ENCODE measurements around the gene ZNF609.
A peak's percentile ranks its signal among the peaks of the same experiment; 100 is the strongest.

The ZNF609 gene

DNA sequence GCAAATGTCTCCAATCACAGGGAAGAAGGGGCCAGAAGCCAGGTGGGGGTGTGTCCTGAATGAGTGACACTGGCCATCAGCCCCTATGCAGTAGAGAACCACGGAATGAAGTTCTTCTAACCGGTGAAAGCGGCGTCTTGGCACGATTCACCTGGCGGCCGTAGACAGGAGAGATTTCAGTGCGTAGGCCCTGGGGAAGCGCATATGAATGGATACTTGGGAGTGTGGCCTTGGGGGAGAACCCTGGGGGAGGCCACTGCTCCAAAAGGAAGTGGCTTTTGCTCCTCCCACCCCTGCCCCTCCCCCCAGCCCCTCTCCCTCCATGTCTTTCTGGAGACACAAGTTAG, 271.4 kb downstream of the ZNF609 start:
- no peak overlapping the region for H3K4me3 ChIP-seq (ENCODE audit: insufficient read length, low read depth)
- no peaks in the 10 kb centered on the region for H3K9me3 ChIP-seq (ENCODE audit: insufficient read depth, low read length)
- H3K36me3 ChIP-seq (ENCODE audit: insufficient read depth, insufficient read length, low read length), result peaks cover 35% of the 10 kb centered on the region
- H3K4me1 ChIP-seq (ENCODE audit: insufficient read depth, insufficient read length), result peaks cover 15% of the 10 kb centered on the region
- no peak for DNase-seq (ENCODE audit: low read depth, low spot score)
- H3K27me3 ChIP-seq (ENCODE audit: insufficient read depth, insufficient read length), result no peaks in the 10 kb centered on the region
- H3K9ac ChIP-seq (ENCODE audit: insufficient read length, low read depth), result no peak overlapping the region
- TF ChIP-seq YY1 (IDR thresholded peaks at IDR 0.05; ENCODE audit: insufficient read depth, insufficient read length), result no peak
- no peak for TF ChIP-seq SUZ12 (IDR thresholded peaks at IDR 0.05; ENCODE audit: extremely low read depth, insufficient read depth, insufficient read length)

DNA sequence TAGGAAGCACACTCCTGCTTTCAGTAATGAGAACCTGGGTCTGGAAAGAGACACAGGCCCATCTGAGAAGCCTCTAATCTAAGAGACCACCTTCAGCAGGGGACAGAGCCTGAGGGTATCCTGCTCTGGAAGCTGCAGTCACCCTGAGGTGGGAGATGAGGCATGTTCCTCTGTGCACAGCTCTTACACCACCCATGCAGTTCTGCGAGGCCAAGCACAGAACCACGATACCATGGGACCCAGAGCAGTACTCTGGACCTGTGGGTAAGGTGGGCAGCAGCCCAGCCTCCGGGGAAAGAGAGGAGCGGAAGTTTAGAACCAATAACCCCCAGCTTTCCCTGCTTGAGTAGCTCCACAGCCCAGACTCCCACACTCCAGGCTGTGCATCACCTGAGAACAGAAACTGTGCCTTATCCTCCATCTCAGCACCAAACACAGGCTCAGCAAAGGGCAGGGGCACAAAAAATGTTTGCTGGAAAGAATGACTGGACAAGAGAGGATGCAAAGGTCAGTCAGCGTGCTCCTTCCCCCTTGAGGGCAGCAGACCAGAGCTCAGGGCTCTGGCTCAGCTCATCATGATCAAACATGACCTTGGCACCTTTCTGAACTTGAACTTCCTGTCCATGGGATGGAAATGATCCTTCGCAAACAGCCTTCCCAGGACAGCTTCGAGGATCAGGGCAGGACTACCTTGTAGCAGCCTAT, 271.9 kb downstream of the ZNF609 start:
- H3K9me3 ChIP-seq (ENCODE audit: insufficient read depth, low read length), result no peaks in the 10 kb centered on the region
- no peak for DNase-seq (ENCODE audit: low read depth, low spot score)

More for the DNA sequence above, 271.9 kb downstream of the ZNF609 start:
- no peak overlapping the region for H3K4me3 ChIP-seq (ENCODE audit: insufficient read length, low read depth)
- peak overlapping the region; percentile 47 for H3K9ac ChIP-seq (ENCODE audit: insufficient read length, low read depth)
- peaks cover 33% of the 10 kb centered on the region for H3K36me3 ChIP-seq (ENCODE audit: insufficient read depth, insufficient read length, low read length)
- TF ChIP-seq YY1 (IDR thresholded peaks at IDR 0.05; ENCODE audit: insufficient read depth, insufficient read length) (no peak), ZNF274 (IDR thresholded peaks at IDR 0.05; ENCODE audit: low read depth, low read length) (no peak), SUZ12 (IDR thresholded peaks at IDR 0.05; ENCODE audit: extremely low read depth, insufficient read depth, insufficient read length) (no peak)
- no peaks in the 10 kb centered on the region for H3K27me3 ChIP-seq (ENCODE audit: insufficient read depth, insufficient read length)
- H3K4me1 ChIP-seq (ENCODE audit: insufficient read depth, insufficient read length), result peaks cover 17% of the 10 kb centered on the region
